GM21737 (cell line): ENCODE measurements around the gene MGAT3.

Source experiments
- ATAC-seq: cut with Tn5 transposase; IDR thresholded peaks from one replicate; pipeline ENCODE4 v1.9.1; 2021; ENCODE audit warnings: mild to moderate bottlenecking, moderate library complexity; ENCODE audit not compliant: unreplicated experiment

Gene MGAT3

DNA sequence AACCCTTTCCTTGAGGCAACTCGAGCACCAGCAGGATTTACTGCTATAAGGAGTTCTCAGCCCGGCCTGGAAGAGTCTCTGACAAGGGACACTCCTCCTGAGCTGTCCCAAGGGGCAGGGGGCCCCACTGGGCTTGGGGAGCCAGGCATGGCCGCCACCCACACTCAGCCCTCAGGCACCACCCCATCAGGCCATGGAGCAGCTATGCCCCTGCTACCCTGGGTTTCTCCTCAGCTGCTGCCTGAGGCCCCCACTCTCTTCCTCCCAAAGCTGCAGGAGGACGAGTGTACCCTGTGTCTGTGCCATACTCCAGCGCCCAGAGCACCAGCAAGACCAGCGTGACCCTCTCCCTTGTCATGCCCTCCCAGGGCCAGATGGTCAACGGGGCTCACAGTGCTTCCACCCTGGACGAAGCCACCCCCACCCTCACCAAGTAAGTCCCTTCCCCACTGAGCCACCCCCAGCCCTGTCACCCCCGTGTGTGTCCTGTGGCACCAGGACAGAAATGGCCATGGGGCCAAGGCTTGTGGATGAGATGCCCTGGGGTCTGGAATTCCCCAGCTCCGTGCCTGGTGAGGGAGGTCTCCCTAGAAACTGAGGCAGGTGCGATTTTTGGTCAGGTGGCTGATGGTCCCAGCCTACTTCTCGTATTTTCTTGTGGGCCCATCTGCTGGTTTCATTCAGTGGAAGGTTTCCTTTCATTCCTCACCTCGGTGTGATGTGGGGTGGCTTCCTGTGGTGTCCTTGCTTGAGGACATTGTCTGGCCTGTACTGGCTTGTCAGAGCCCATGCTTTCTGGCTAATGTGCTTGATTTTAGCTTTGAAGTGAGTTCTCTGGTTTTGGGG, 28.8 kb upstream of the MGAT3 start:
- no peak for ATAC-seq

- ATAC-seq: no peak
Observed at GRCh38 chr22:39428597-39429071, 28.2 kb upstream of the MGAT3 start.

- ATAC-seq: no peak
Observed at GRCh38 chr22:39429186-39429585, 27.6 kb upstream of the MGAT3 start.

- ATAC-seq: no peak
Observed at GRCh38 chr22:39429916-39430575, 26.8 kb upstream of the MGAT3 start.

GRCh38 chr22:39430576-39431150, 26.1 kb upstream of the MGAT3 start:
- no peak for ATAC-seq

DNA sequence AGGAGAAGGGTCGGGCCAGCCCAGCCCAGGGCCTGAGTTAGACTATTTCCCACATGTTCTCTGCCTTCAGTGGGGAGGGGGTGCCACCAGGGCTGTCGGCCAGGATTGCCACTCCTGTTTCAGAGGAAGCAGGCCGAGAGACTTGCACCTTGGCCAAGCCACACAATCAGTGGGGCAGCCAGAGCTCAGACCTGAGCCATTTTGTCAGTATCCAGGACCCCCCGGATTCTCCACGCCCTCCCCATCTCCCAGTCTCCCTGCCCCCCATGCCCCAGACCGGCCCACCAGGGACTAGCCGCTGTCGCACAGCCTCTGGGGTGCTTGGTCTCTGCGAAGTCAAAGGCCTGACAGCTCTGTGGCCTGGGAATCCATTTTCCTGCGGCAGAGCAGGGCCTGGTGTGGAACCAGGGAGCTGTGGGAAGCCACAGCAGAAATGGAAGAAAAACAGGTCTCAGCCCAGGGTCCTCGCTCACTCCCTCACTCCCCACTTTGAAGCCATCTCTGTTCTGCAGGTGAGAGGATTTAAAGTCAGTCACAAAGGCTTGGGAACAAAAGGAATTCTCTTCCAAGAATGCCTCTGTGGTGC, 25.5 kb upstream of the MGAT3 start:
- no peak for ATAC-seq

DNA sequence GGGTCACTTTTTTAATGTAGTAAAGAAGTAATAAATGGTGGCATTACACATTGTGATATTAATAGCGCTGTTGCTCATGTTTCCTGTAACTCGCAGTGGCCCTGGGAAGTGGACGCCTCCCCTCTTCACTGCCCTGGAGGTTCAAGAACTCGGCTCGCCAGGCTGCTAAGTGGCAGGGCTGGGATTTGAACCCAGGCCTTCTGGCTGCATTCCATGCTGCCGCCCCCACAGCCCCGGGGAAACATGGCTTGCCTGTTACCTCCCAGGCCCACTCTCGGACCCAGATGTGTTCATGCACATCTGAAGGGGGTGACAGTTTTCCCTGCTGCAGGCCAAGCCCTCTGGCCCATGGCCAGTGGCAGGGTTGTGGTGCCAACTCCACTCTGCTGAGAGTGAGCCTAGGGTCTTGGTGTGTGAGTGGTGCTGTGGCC, 25.0 kb upstream of the MGAT3 start:
- ATAC-seq: no peak

GRCh38 chr22:39432361-39432811, 24.4 kb upstream of the MGAT3 start:
- no peak for ATAC-seq

- ATAC-seq: no peak
Observed at GRCh38 chr22:39433476-39434242, 23.2 kb upstream of the MGAT3 start.

- no peak for ATAC-seq
Observed at GRCh38 chr22:39434243-39434653, 22.6 kb upstream of the MGAT3 start.

- no peak for ATAC-seq
Observed at GRCh38 chr22:39434721-39435120, 22.1 kb upstream of the MGAT3 start.

DNA sequence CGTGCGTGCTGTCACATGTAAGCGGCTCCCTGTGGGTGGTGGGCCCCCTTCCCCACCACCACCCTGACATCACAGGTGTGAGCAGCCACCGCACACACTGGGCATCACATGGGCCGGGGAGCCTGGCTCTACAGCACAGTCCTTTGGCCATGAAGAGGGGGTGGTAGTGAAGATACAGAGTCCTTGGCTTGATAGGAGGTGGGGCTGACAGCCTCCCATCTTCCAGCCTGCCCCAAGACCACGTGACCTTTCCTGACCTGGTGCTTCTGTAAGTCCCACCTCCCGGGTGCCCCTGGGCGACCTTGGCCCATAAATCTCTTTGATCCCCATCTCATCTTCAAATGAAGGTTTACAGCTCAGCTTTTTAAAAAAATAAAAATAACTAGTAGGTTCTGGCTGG, 21.2 kb upstream of the MGAT3 start:
- ATAC-seq: no peak

DNA sequence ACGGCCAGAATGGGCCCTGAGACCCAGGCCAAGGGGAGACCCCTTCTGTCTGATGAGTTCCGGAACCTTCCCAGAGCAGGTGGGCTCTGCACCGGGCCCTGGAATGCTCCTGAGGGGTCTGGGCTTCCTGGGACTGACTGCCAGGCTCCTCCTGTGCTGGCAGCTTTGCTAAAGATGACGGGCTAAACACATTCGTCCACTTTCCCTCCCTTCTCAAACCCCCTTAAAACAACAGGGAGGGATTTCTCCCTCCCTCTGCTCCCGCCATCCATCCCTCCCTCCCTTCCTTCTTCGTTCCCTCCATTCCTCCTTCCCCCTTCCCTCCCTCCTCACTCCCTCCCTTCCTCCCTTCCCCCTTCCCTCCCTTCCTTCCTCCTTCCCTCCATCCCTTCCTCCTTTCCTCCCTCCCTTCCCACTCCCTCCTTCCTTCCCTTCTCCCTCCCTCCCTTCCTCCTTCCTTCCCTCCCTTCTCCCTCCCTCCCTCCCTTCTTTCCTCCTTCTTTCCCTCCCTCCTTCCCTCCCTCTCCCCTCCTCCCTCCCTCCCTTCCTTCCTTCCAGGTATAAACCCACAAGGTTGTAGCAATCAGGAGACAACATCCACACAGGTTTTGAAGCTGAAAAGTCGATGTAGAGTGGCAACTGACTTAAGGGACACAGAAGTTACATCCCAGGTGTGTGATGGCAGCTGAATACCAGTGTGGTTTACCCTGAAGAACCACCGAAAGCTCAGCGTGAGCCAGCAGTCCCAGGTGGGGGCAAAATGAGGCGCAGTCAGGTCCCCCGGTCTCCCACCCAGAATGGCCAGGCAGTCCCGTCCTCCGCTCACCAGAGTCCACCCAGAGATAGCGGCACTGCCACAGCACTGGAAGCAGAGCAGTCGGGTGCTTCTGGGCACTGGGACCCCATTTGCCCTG, 18.8 kb upstream of the MGAT3 start:
- ATAC-seq: no peak

GRCh38 chr22:39439170-39439569, 17.6 kb upstream of the MGAT3 start:
- no peak for ATAC-seq

- no peak for ATAC-seq
Observed at GRCh38 chr22:39443398-39443797, 13.4 kb upstream of the MGAT3 start.

- ATAC-seq: no peak
Observed at GRCh38 chr22:39444247-39444800, 12.5 kb upstream of the MGAT3 start.

DNA sequence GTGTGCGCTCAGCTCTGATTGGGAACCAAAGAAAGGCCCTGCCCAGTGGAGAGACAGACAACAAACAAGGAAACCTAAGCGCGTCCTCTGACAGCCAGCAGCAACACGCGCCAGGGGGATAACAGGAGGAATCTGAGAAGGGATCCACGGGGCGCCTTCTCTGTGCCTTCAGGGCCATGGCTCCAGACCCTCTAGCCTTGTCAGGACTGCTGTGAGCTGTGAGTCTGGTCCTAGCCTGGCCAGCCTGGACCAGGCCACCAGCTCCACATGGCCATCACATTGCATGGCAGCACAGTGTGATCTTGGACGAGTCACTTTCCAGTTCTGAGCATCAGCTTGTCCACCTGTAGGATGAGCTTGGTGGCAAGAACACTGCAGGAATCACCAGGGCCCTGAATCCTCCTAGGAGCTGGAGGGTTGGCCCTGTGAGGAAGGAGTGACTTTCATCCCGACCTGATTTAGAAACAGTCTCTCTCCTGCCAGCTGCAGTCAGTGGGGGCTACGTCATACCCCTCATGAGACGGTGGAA, 11.8 kb upstream of the MGAT3 start:
- no peak for ATAC-seq

DNA sequence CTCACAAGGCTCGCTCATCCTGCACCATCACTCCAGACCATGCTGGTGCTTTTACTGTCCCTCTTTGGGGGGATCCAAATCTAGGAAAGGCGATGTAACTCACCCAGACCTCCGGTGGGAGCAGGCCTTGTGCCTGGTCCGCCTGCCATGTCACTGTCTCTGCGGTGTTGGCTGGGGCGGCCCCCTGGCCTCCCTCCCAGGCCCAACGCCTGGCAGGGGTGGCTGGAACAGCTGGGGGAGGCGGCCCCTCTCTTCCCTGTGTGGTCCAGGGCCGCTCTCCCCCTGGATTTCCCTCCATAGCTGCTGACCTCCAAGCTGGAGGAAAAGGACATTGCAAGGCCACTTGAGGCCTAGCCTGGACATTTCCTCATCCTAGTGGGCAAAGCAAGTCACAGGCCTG, 11.1 kb upstream of the MGAT3 start:
- ATAC-seq: no peak

- peak; percentile 27 for ATAC-seq
Observed at GRCh38 chr22:39446239-39446721, 10.5 kb upstream of the MGAT3 start.
